H9 (cell line): ENCODE measurements around the gene RRP1B. TPM values are rescaled to one million over a fixed set of nuclear protein-coding genes. Genes with fewer than 3 reads are reported as not detected.

Source experiments
- DNase-seq: peaks from one replicate; pipeline ENCODE4 v3.0.0-alpha.2; 2017
- H2AFZ ChIP-seq: one replicate; pipeline ENCODE4 v1.6.1; 2013; ENCODE audit warnings: mild to moderate bottlenecking, low read length, control low read depth, moderate library complexity
- H2AK5ac ChIP-seq: 2 replicates; pipeline ENCODE4 v1.6.1; 2013; ENCODE audit warnings: low read length, control low read depth, mixed read lengths; ENCODE audit not compliant: insufficient read length
- H2BK120ac ChIP-seq: one replicate; pipeline ENCODE4 v1.6.1; 2013; ENCODE audit warnings: low read depth, mild to moderate bottlenecking, low read length, control low read depth, inconsistent platforms; ENCODE audit not compliant: poor library complexity, severe bottlenecking
- H2BK12ac ChIP-seq: 2 replicates; pipeline ENCODE4 v1.6.1; 2013; ENCODE audit warnings: low read length, control low read depth, mixed read lengths, low read depth; ENCODE audit not compliant: insufficient read length
- H2BK15ac ChIP-seq: 2 replicates; pipeline ENCODE4 v1.6.1; 2013; ENCODE audit warnings: low read depth, low read length, control low read depth
- H2BK20ac ChIP-seq: one replicate; pipeline ENCODE4 v1.6.1; 2013; ENCODE audit warnings: low read depth, mild to moderate bottlenecking, low read length, control low read depth, inconsistent platforms; ENCODE audit not compliant: poor library complexity, severe bottlenecking
- H2BK5ac ChIP-seq: 2 replicates; pipeline ENCODE4 v1.6.1; 2013; ENCODE audit warnings: low read length, control low read depth, mixed read lengths; ENCODE audit not compliant: insufficient read length
- H3K14ac ChIP-seq: 2 replicates; pipeline ENCODE4 v1.6.1; 2013; ENCODE audit warnings: low read length, control low read depth; ENCODE audit not compliant: insufficient read depth
- H3K18ac ChIP-seq: 2 replicates; pipeline ENCODE4 v1.6.1; 2013; ENCODE audit warnings: low read depth, mild to moderate bottlenecking, mixed read lengths, low read length, control low read depth; ENCODE audit not compliant: insufficient read length
- H3K23ac ChIP-seq: 2 replicates; pipeline ENCODE4 v1.6.1; 2013; ENCODE audit warnings: low read length, control low read depth, mixed read lengths, low read depth; ENCODE audit not compliant: insufficient read length
- H3K23me2 ChIP-seq: 2 replicates; pipeline ENCODE4 v1.6.1; 2013; ENCODE audit warnings: low read depth, mild to moderate bottlenecking, mixed read lengths, low read length, control low read depth; ENCODE audit not compliant: insufficient read length, poor library complexity, severe bottlenecking
- H3K27ac ChIP-seq: 2 replicates; pipeline ENCODE4 v1.5.1; 2013; ENCODE audit warnings: low read length, control low read depth, mixed read lengths, low read depth; ENCODE audit not compliant: insufficient read length
- H3K27me3 ChIP-seq: 2 replicates; pipeline ENCODE4 v1.6.1; 2013; ENCODE audit warnings: low read length, control low read depth, inconsistent platforms; ENCODE audit not compliant: insufficient read depth
- H3K4ac ChIP-seq: 2 replicates; pipeline ENCODE4 v1.6.1; 2013; ENCODE audit warnings: low read depth, mild to moderate bottlenecking, control low read depth, inconsistent platforms, low read length, moderate library complexity
- H3K4me1 ChIP-seq: 2 replicates; pipeline ENCODE4 v1.6.1; 2013; ENCODE audit warnings: low read length, control low read depth, inconsistent platforms; ENCODE audit not compliant: insufficient read depth
- H3K4me2 ChIP-seq: 2 replicates; pipeline ENCODE4 v1.6.1; 2013; ENCODE audit warnings: low read length, control low read depth, mixed read lengths; ENCODE audit not compliant: insufficient read length, insufficient read depth
- H3K56ac ChIP-seq: 2 replicates; pipeline ENCODE4 v1.6.1; 2013; ENCODE audit warnings: low read depth, mild to moderate bottlenecking, mixed read lengths, low read length, control low read depth; ENCODE audit not compliant: insufficient read length
- H3K79me1 ChIP-seq: 2 replicates; pipeline ENCODE4 v1.6.1; 2013; ENCODE audit warnings: low read depth, mild to moderate bottlenecking, moderate library complexity, low read length, control low read depth, inconsistent platforms; ENCODE audit not compliant: insufficient read depth, poor library complexity, severe bottlenecking
- H3K79me2 ChIP-seq: 2 replicates; pipeline ENCODE4 v1.6.1; 2013; ENCODE audit warnings: low read length, control low read depth, inconsistent platforms; ENCODE audit not compliant: insufficient read depth
- H3K9ac ChIP-seq: 2 replicates; pipeline ENCODE4 v1.6.1; 2013; ENCODE audit warnings: low read length, control low read depth, mixed read lengths; ENCODE audit not compliant: insufficient read length; ENCODE audit errors: extremely low read depth
- H3K9me3 ChIP-seq: one replicate; pipeline ENCODE4 v1.6.1; 2013; ENCODE audit warnings: low read depth, low read length, inconsistent platforms; ENCODE audit not compliant: control insufficient read depth
- H3T11ph ChIP-seq: one replicate; pipeline ENCODE4 v1.6.1; 2013; ENCODE audit warnings: mild to moderate bottlenecking, low read length, control low read depth, inconsistent platforms
- H4K20me1 ChIP-seq: one replicate; pipeline ENCODE4 v1.6.1; 2013; ENCODE audit not compliant: control insufficient read depth, insufficient read length, insufficient read depth
- H4K5ac ChIP-seq: 2 replicates; pipeline ENCODE4 v1.6.1; 2013; ENCODE audit warnings: low read depth, mild to moderate bottlenecking, mixed read lengths, low read length, control low read depth; ENCODE audit not compliant: insufficient read length
- H4K8ac ChIP-seq: replicated peaks from 2 replicates; pipeline ENCODE4 v1.6.1; 2013; ENCODE audit warnings: low read length, control low read depth, mixed read lengths, low read depth; ENCODE audit not compliant: insufficient read length
- H4K91ac ChIP-seq: 2 replicates; pipeline ENCODE4 v1.6.1; 2013; ENCODE audit warnings: low read depth, mild to moderate bottlenecking, moderate library complexity, mixed read lengths, low read length, control low read depth; ENCODE audit not compliant: insufficient read length
- H3K27ac Mint-ChIP-seq, 3 experiments: 2 replicates in 2 of 3; 3 replicates in 1 of 3; pipeline ENCODE4 v1.8.0; 2020 to 2021; ENCODE audit warnings: mixed read lengths in 3 of 3, mild to moderate bottlenecking in 1 of 3, moderate library complexity in 1 of 3
- H3K27me3 Mint-ChIP-seq: 2 replicates; pipeline ENCODE4 v1.8.0; 2021; ENCODE audit warnings: low read depth, mild to moderate bottlenecking, moderate library complexity, mixed read lengths
- H3K36me3 Mint-ChIP-seq, 3 experiments: 2 replicates in 2 of 3; 3 replicates in 1 of 3; pipeline ENCODE4 v1.8.0; 2020 to 2021; ENCODE audit warnings: low read depth in 3 of 3, mixed read lengths in 3 of 3; ENCODE audit not compliant: insufficient read depth in 1 of 3
- H3K4me1 Mint-ChIP-seq, 2 experiments: 2 replicates each; pipeline ENCODE4 v1.8.0; 2020; ENCODE audit warnings: mixed read lengths in 2 of 2
- H3K4me3 Mint-ChIP-seq, 2 experiments: 2 replicates in 1 of 2; 3 replicates in 1 of 2; pipeline ENCODE4 v1.8.0; 2020 to 2021; ENCODE audit warnings: mild to moderate bottlenecking in 2 of 2, mixed read lengths in 2 of 2, moderate library complexity in 1 of 2
- H3K9me3 Mint-ChIP-seq, 2 experiments: 2 replicates in 1 of 2; 3 replicates in 1 of 2; pipeline ENCODE4 v1.8.0; 2020; ENCODE audit warnings: mild to moderate bottlenecking in 2 of 2, mixed read lengths in 2 of 2, moderate library complexity in 1 of 2
- WGBS: extraction: QIAGEN DNeasy Blood & Tissue Kit; methylation state at CpG from one replicate; pipeline ENCODE4 v1.1.7; 2013; ENCODE audit warnings: missing lambda C conversion rate, low lambda C conversion rate, mixed read lengths; ENCODE audit not compliant: insufficient read length; ENCODE audit errors: extremely low coverage; 5-methylcytosine and 5-hydroxymethylcytosine counted together
- total RNA-seq: library from RNA; stranded (reverse); gene quantifications from 2 replicates; pipeline ENCODE4 v1.2.1, GENCODE V29; 2021
- TF ChIP-seq, protein P1 (sequence below): fragments of 200-600 bp; sonication (generic); conservative IDR thresholded peaks from 3 replicates; pipeline ENCODE4 v1.8.0; 2021; ENCODE audit warnings: antibody characterized with exemption, mild to moderate bottlenecking

Gene RRP1B
- total RNA-seq, 1 experiment from 2014 or later = 96.6 TPM

DNA sequence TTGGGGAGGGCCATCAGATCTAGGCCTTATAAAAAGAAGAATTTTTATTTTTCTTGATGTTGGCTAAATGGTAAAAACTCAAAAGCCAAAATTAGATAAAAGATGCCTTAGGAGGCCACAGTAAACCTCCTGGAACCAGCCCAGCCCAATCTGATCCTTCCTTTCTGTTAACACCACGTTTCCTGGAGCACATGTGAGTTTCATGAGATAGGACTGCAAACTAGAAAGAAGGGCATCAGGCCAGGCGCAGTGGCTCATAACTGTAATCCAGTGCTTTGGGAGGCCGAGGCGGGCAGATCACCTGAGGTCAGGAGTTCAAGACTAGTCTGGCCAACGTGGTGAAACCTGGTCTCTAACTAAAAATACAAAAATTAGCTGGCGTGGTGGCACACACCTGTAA lies 6.7 kb upstream of the RRP1B start:
- WGBS = no CpG with 5 or more reads among the region's 6 CpGs
- Histone ChIP-seq H2BK120ac (no peak overlapping the region), H3K27me3 (no peaks in the 10 kb centered on the region), H2AFZ (no peak overlapping the region), H4K20me1 (no peaks in the 10 kb centered on the region), H3T11ph (no peak overlapping the region), H3K9me3 (no peaks in the 10 kb centered on the region), H3K56ac (no peak overlapping the region), H3K27ac (no peak overlapping the region), H2BK12ac (no peak overlapping the region), H3K4me2 (no peak overlapping the region), H2BK20ac (no peak overlapping the region), H2BK15ac (no peak overlapping the region), H3K14ac (no peak overlapping the region), H3K79me2 (no peaks in the 10 kb centered on the region), H3K18ac (no peak overlapping the region), H3K4me1 (no peaks in the 10 kb centered on the region), H3K23me2 (no peaks in the 10 kb centered on the region), H3K23ac (no peak overlapping the region), H3K79me1 (no peaks in the 10 kb centered on the region), H4K8ac (no peak overlapping the region), H2AK5ac (no peak overlapping the region), H4K5ac (no peak overlapping the region), H4K91ac (no peak overlapping the region), H3K4ac (no peak overlapping the region), H2BK5ac (no peak overlapping the region), H3K9ac (no peak overlapping the region)
- DNase-seq = no peak
- Mint-ChIP-seq H3K27ac (no peak overlapping the region), H3K27me3 (no peaks in the 10 kb centered on the region; the same call in 1 of the 2 replicates), H3K9me3 (no peaks in the 10 kb centered on the region), H3K4me3 (no peak overlapping the region), H3K4me1 (no peaks in the 10 kb centered on the region), H3K36me3 (no peaks in the 10 kb centered on the region)
- TF ChIP-seq, protein P1, sequence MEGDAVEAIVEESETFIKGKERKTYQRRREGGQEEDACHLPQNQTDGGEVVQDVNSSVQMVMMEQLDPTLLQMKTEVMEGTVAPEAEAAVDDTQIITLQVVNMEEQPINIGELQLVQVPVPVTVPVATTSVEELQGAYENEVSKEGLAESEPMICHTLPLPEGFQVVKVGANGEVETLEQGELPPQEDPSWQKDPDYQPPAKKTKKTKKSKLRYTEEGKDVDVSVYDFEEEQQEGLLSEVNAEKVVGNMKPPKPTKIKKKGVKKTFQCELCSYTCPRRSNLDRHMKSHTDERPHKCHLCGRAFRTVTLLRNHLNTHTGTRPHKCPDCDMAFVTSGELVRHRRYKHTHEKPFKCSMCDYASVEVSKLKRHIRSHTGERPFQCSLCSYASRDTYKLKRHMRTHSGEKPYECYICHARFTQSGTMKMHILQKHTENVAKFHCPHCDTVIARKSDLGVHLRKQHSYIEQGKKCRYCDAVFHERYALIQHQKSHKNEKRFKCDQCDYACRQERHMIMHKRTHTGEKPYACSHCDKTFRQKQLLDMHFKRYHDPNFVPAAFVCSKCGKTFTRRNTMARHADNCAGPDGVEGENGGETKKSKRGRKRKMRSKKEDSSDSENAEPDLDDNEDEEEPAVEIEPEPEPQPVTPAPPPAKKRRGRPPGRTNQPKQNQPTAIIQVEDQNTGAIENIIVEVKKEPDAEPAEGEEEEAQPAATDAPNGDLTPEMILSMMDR = no peak
